BLaER1 (cell line): ENCODE data around the gene SLC43A1.

Source experiments
- H3K27ac ChIP-seq: shearing (Covaris generic); formaldehyde crosslinking; 2 replicates; pipeline ENCODE4 v1.8.1; 2022
- H3K27me3 ChIP-seq: shearing (Covaris generic); formaldehyde crosslinking; 2 replicates; pipeline ENCODE4 v1.8.1; 2022
- H3K36me3 ChIP-seq: shearing (Covaris generic); formaldehyde crosslinking; 2 replicates; pipeline ENCODE4 v1.8.1; 2022
- H3K4me1 ChIP-seq: shearing (Covaris generic); formaldehyde crosslinking; 2 replicates; pipeline ENCODE4 v1.8.1; 2022
- H3K4me2 ChIP-seq: shearing (Covaris generic); formaldehyde crosslinking; 2 replicates; pipeline ENCODE4 v1.8.1; 2022
- H3K4me3 ChIP-seq: shearing (Covaris generic); formaldehyde crosslinking; 2 replicates; pipeline ENCODE4 v1.8.1; 2022
- H3K9ac ChIP-seq: shearing (Covaris generic); formaldehyde crosslinking; 2 replicates; pipeline ENCODE4 v1.8.1; 2022
- H3K9me3 ChIP-seq: shearing (Covaris generic); formaldehyde crosslinking; 2 replicates; pipeline ENCODE4 v1.8.1; 2022
- H4K20me1 ChIP-seq: shearing (Covaris generic); formaldehyde crosslinking; 2 replicates; pipeline ENCODE4 v1.8.1; 2022
- Cebpa-rat ChIP-seq: shearing (Covaris generic); IDR thresholded peaks from 2 replicates; pipeline ENCODE4 v1.8.1; 2022

Gene SLC43A1

DNA sequence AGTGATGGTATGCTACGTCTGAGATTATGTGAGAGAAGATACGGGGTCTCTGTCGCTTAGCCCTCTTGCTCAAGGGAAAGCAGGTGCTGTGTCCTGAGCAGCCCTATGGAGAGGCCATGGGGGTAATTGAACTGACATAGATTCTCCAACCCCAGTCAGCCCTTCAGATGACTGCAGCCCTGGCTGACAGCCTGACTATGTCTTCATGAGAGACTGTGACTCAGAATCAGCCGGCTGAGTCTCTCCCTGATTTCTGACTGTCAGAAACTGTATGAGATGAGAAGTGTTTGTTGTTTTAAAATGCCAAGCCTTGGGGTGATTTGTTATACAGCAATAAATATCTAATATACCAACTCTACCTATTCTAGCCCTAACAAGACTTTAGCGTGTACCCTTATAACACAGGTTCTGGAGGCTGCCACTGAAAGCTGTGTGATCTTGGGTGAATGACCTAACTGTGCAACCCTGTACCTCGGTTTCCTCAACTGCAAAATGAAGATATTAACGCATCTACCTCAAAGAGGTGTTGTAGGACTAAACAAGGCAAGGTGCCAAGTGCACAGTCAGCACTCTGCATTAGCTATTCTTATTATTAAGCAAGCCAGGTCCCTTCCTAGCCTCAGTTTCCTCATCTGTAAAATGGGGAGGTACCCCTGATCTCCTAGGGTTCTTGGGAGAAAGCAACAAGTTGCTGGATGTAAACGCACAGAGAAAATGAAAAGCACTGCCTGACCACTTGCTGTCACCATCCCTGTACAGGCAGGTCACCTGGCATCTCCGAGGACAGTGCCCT is 24.9 kb downstream of the SLC43A1 start:
- H3K4me2 ChIP-seq = no peak overlapping the region
- no peak overlapping the region for H3K4me3 ChIP-seq
- no peak overlapping the region for H3K9ac ChIP-seq
- H3K9me3 ChIP-seq = no peaks in the 10 kb centered on the region
- peaks cover 13% of the 10 kb centered on the region for H3K4me1 ChIP-seq
- no peak for TF ChIP-seq Cebpa-rat
- H3K27ac ChIP-seq = no peak overlapping the region
- H3K27me3 ChIP-seq = no peaks in the 10 kb centered on the region
- H3K36me3 ChIP-seq = peaks cover 92% of the 10 kb centered on the region
- H4K20me1 ChIP-seq = peaks cover 9% of the 10 kb centered on the region; the same call in 1 of the 2 replicates

GRCh38 chr11:57487920-57488659 is 27.4 kb downstream of the SLC43A1 start:
- TF ChIP-seq Cebpa-rat = no peak
- no peak overlapping the region for H3K9ac ChIP-seq
- H3K4me3 ChIP-seq = no peak overlapping the region
- peaks cover under 1% of the 10 kb centered on the region; the same call in 1 of the 2 replicates for H4K20me1 ChIP-seq
- peak overlapping the region; percentile 43 for H3K27ac ChIP-seq
- H3K9me3 ChIP-seq = no peaks in the 10 kb centered on the region
- H3K27me3 ChIP-seq = no peaks in the 10 kb centered on the region
- H3K36me3 ChIP-seq = peaks cover 75% of the 10 kb centered on the region
- H3K4me1 ChIP-seq = peaks cover 33% of the 10 kb centered on the region
- H3K4me2 ChIP-seq = no peak overlapping the region

DNA sequence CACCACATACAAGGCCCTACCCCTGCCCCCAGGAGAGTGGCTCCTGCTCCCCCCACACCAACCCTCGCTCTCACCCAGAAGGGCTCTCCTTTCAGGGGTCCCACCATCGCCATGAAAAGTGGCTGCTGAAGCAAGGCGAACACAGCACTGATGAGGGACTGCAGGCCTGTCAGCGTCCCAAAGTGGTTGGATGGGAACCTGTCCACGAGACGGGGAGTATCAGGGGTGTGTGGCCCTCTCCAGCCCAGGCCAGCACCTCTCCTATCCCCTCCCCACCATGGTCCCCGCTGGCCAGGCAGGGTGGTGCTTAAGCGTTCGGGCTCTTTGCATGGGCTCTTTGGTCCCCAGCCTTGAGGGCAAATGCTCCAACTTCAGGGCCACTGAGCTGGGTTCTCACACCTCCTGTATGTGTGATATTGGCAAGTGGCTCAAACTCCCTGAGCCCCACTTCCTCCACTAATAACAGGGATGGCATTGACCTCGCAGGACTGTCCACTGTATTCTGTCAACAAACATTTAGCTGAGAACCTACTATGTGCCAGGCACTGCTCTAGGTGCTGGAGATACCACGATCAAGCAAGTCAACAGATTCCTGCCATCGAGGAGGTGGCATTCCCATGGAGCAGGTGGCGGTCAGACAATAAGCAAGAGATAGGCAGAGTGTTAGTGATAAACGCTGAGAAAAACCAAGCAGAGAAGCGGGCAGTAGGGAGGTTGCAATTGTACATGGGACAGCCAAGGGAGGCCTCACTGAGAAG is 28.3 kb downstream of the SLC43A1 start:
- H3K9ac ChIP-seq = no peak overlapping the region
- no peaks in the 10 kb centered on the region for H3K9me3 ChIP-seq
- peaks cover 37% of the 10 kb centered on the region for H3K4me1 ChIP-seq
- H3K4me3 ChIP-seq = no peak overlapping the region
- no peaks in the 10 kb centered on the region for H4K20me1 ChIP-seq
- peak overlapping the region; percentile 15; the same call in 1 of the 2 replicates for H3K27ac ChIP-seq
- H3K36me3 ChIP-seq = peaks cover 71% of the 10 kb centered on the region
- no peak for TF ChIP-seq Cebpa-rat
- no peaks in the 10 kb centered on the region for H3K27me3 ChIP-seq
- no peak overlapping the region for H3K4me2 ChIP-seq

DNA sequence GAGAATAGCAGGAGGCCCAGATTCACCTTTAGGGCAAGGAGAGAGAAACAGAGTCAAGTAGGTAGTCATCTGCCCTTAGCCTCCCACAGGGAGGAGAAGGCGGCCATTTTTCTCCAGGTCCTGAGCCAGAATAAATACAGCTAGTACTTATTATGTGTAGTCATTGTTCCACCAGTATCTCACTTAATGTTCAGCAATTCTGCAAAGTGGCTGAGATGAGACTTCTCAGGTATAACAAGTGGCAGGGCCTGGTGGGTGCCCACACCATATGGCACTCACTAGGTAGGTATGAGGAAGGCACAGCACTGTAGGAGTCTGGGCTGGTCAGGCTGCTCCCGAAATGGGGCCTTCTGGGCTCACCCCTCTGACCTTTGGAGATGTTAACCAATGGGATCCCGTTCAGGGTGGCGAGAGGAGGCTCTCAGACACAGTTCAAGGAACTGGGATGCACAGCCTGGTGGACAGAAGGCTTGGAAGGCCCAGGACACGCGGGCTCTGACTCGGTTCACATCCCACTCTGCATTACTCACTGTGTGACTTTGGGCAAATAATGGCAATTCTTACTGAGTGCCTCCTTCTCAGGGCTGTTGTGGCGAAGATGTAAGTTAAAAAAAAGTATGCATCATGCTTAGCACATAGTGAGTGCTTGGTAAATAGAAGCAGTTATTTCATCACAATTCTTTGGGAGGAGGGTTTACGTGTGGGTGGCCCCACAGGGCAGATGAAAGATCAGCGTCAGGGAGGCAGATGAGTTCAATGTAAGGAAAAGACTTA is 30.1 kb downstream of the SLC43A1 start:
- peak overlapping the region; percentile 97 for H3K27ac ChIP-seq
- peaks cover 54% of the 10 kb centered on the region for H3K4me1 ChIP-seq
- no peaks in the 10 kb centered on the region for H3K27me3 ChIP-seq
- H3K36me3 ChIP-seq = peaks cover 54% of the 10 kb centered on the region
- H3K9ac ChIP-seq = peak overlapping the region; percentile 89
- no peaks in the 10 kb centered on the region for H3K9me3 ChIP-seq
- peak overlapping the region; percentile 99 for H3K4me2 ChIP-seq
- 0 out of 2 replicates have a peak overlapping the region, but pooled peaks have one; percentile 71 for H3K4me3 ChIP-seq
- no peak for TF ChIP-seq Cebpa-rat
- no peaks in the 10 kb centered on the region for H4K20me1 ChIP-seq

DNA sequence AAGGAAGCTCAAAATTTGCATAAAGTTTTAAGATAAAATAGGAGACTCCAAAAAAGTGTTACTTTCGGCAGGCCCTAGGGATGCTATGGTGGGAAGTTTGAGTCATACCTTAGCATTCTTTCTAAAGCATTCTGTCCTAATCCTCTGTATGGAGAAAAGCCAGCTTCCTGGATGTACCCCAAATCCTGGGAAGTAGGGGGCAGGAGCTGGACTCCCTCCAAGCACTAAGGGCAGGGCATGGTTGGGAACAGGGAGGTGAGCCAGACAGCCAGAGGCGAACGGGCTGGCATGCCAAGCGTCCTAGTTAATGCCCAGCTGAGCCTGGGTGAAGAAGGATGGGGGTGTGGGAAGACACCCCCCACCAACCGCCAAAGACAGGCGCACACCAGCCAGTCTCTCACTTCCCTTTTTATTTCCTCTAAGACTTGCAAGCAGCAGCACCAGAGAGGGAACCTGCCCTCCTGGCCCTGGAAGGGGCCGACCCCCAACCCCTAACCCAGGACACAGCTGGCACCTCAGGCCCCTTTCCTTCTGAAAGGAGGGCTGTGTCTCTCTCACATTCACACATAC is 31.3 kb downstream of the SLC43A1 start:
- Histone ChIP-seq H3K4me2 (peak overlapping the region; percentile 99), H3K27me3 (no peaks in the 10 kb centered on the region), H3K9me3 (no peaks in the 10 kb centered on the region), H3K4me3 (peak overlapping the region; percentile 71), H4K20me1 (no peaks in the 10 kb centered on the region), H3K36me3 (peaks cover 43% of the 10 kb centered on the region), H3K27ac (peak overlapping the region; percentile 97), H3K4me1 (peaks cover 64% of the 10 kb centered on the region), H3K9ac (peak overlapping the region; percentile 89)
- TF ChIP-seq Cebpa-rat = no peak

GRCh38 chr11:57483562-57483918 is 32.0 kb downstream of the SLC43A1 start:
- Histone ChIP-seq H3K4me2 (peak overlapping the region; percentile 99), H3K27me3 (no peaks in the 10 kb centered on the region), H4K20me1 (no peaks in the 10 kb centered on the region), H3K9ac (peak overlapping the region; percentile 89), H3K36me3 (peaks cover 36% of the 10 kb centered on the region), H3K9me3 (no peaks in the 10 kb centered on the region), H3K27ac (peak overlapping the region; percentile 97), H3K4me1 (peaks cover 70% of the 10 kb centered on the region), H3K4me3 (peak overlapping the region; percentile 71)
- no peak for TF ChIP-seq Cebpa-rat

DNA sequence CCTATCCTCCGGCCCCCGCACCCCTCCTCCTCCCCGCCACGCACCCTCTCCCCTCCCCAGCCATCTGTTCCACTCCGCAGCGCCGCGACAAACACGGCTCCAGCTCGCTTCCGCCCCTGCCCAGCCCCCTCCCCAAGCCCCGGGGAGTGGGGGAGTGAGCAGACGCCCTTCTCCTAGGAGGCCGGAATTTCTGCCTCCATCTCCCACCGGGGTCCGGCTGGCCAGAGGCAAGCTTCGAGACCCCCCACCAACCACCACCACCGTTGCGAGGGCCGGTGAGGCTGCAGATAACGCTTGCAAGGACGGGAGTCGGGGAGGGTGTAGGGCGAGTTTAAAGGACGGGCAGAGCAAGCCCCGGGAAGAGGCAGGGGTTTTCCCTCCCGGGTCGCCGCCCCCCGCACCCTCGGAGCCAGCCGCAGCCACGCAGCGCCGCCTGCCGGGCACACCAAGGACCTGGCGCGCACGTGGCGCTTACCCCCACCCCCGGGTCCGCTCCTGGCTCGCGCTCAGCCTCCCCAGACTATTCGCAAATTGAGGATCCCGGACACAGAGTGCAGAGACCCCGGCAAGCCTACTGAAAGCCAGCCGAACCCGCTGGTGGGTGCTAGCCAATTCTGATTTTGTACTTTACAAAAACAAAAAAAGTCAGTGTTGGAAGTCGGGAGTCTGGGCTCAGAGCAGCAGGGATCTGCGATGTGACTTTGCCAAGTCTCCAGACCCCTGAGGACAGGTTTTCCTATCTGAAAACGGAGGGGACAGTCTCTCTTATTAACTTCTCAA is 32.5 kb downstream of the SLC43A1 start:
- Histone ChIP-seq H3K9ac (peak overlapping the region; percentile 89), H3K4me3 (peak overlapping the region; percentile 71), H3K9me3 (no peaks in the 10 kb centered on the region), H3K27ac (peak overlapping the region; percentile 97), H3K36me3 (peaks cover 30% of the 10 kb centered on the region), H3K27me3 (no peaks in the 10 kb centered on the region), H3K4me1 (peaks cover 76% of the 10 kb centered on the region), H3K4me2 (peak overlapping the region; percentile 99), H4K20me1 (no peaks in the 10 kb centered on the region)
- no peak for TF ChIP-seq Cebpa-rat
